GM23338 (cell line): ENCODE measurements around the gene CDKAL1. TPM values are rescaled to one million over a fixed set of nuclear protein-coding genes. Genes with fewer than 3 reads are reported as not detected.
A peak's percentile ranks its signal among the peaks of the same experiment; 100 is the strongest.

Experiments
- ATAC-seq: fragments of 200-7000 bp; cut with Tn5 transposase; 3 replicates; pipeline ENCODE4 v1.9.1; 2020
- DNase-seq: peaks from one replicate; pipeline ENCODE4 v3.0.0-alpha.2; 2015; ENCODE audit warnings: low spot score
- H2AFZ ChIP-seq: fragments of 200-600 bp; sonication (generic); 2 replicates; pipeline ENCODE4 v1.8.0; 2016; ENCODE audit warnings: antibody characterized with exemption, mild to moderate bottlenecking, moderate library complexity
- H3F3A ChIP-seq: fragments of 200-600 bp; sonication (generic); replicated peaks from 2 replicates; pipeline ENCODE4 v1.8.0; 2017; ENCODE audit warnings: antibody characterized with exemption, mixed run types, low read depth
- H3K27ac ChIP-seq: fragments of 200-600 bp; sonication (generic); 2 replicates; pipeline ENCODE4 v1.6.1; 2016; ENCODE audit warnings: low read depth
- H3K27me3 ChIP-seq: fragments of 200-600 bp; sonication (generic); 2 replicates; pipeline ENCODE4 v1.8.0; 2016; ENCODE audit warnings: mild to moderate bottlenecking, mixed run types, moderate library complexity; ENCODE audit not compliant: insufficient read depth
- H3K36me3 ChIP-seq: fragments of 200-600 bp; sonication (generic); 2 replicates; pipeline ENCODE4 v1.8.0; 2016; ENCODE audit warnings: mild to moderate bottlenecking; ENCODE audit not compliant: insufficient read depth
- H3K4me1 ChIP-seq: fragments of 200-600 bp; sonication (generic); 2 replicates; pipeline ENCODE4 v1.8.0; 2016; ENCODE audit warnings: mild to moderate bottlenecking, moderate library complexity; ENCODE audit not compliant: insufficient read depth
- H3K4me2 ChIP-seq: fragments of 200-600 bp; sonication (generic); 2 replicates; pipeline ENCODE4 v1.7.1; 2017; ENCODE audit warnings: mixed run types
- H3K4me3 ChIP-seq: fragments of 200-600 bp; sonication (generic); 2 replicates; pipeline ENCODE4 v1.6.1; 2016; ENCODE audit warnings: mixed run types
- H3K79me2 ChIP-seq: fragments of 200-600 bp; sonication (generic); replicated peaks from 2 replicates; pipeline ENCODE4 v1.8.0; 2017; ENCODE audit warnings: mild to moderate bottlenecking; ENCODE audit not compliant: insufficient read depth
- H3K9me2 ChIP-seq: fragments of 200-600 bp; sonication (generic); 2 replicates; pipeline ENCODE4 v1.8.0; 2017; ENCODE audit not compliant: insufficient read depth
- H4K20me1 ChIP-seq: fragments of 200-600 bp; sonication (generic); replicated peaks from 2 replicates; pipeline ENCODE4 v1.8.0; 2017; ENCODE audit warnings: mild to moderate bottlenecking; ENCODE audit not compliant: insufficient read depth
- H3K27ac Mint-ChIP-seq: 2 replicates; pipeline ENCODE4 v1.8.0; 2020; ENCODE audit warnings: inconsistent platforms, mild to moderate bottlenecking, moderate library complexity, mixed read lengths
- H3K27me3 Mint-ChIP-seq: 3 replicates; pipeline ENCODE4 v1.8.0; 2022; ENCODE audit warnings: low read depth, mild to moderate bottlenecking, moderate library complexity, mixed read lengths, inconsistent platforms; ENCODE audit not compliant: insufficient read depth, poor library complexity
- H3K36me3 Mint-ChIP-seq: 3 replicates; pipeline ENCODE4 v1.8.0; 2021; ENCODE audit warnings: low read depth, mild to moderate bottlenecking, inconsistent platforms, moderate library complexity, mixed read lengths
- H3K4me1 Mint-ChIP-seq: 3 replicates; pipeline ENCODE4 v1.8.0; 2020; ENCODE audit warnings: mild to moderate bottlenecking, inconsistent platforms, mixed read lengths
- H3K4me3 Mint-ChIP-seq: 3 replicates; pipeline ENCODE4 v1.8.0; 2021; ENCODE audit warnings: moderate library complexity, mild to moderate bottlenecking, inconsistent platforms, mixed read lengths
- H3K9me3 Mint-ChIP-seq: 3 replicates; pipeline ENCODE4 v1.8.0; 2020; ENCODE audit warnings: moderate library complexity, mild to moderate bottlenecking, inconsistent platforms, mixed read lengths
- CREB1 ChIP-seq: fragments of 250-450 bp; sonication (Bioruptor Pico); IDR thresholded peaks from 2 replicates; pipeline ENCODE4 v1.5.0; 2020; ENCODE audit warnings: low read depth, mild to moderate bottlenecking, moderate library complexity
- ETS1 ChIP-seq: IDR thresholded peaks from 2 replicates; pipeline ENCODE4 v1.6.1; 2016; ENCODE audit warnings: antibody characterized with exemption
- EZH2 ChIP-seq: fragments of 200-600 bp; sonication (generic); IDR thresholded peaks from one replicate; pipeline ENCODE4 v1.8.0; 2017; ENCODE audit warnings: antibody characterized with exemption, mild to moderate bottlenecking, low read depth; ENCODE audit not compliant: unreplicated experiment
- EZH2phosphoT487 ChIP-seq: fragments of 200-600 bp; sonication (generic); IDR thresholded peaks from one replicate; pipeline ENCODE4 v1.8.1; 2018; ENCODE audit warnings: antibody characterized with exemption; ENCODE audit not compliant: unreplicated experiment
- JUNB ChIP-seq: IDR thresholded peaks from one replicate; pipeline ENCODE4 v1.6.1; 2016; ENCODE audit warnings: antibody characterized with exemption; ENCODE audit not compliant: unreplicated experiment
- NANOG ChIP-seq: IDR thresholded peaks from 2 replicates; pipeline ENCODE4 v1.6.1; 2016; ENCODE audit warnings: antibody characterized with exemption, borderline replicate concordance
- POLR2AphosphoS5 ChIP-seq: IDR thresholded peaks from 2 replicates; pipeline ENCODE4 v1.6.1; 2016; ENCODE audit warnings: antibody characterized with exemption, low read depth
- STAT1 ChIP-seq: IDR thresholded peaks from one replicate; pipeline ENCODE4 v1.6.1; 2016; ENCODE audit warnings: antibody characterized with exemption; ENCODE audit not compliant: unreplicated experiment
- ZNF114 ChIP-seq: fragments of 250-450 bp; sonication (Bioruptor Pico); IDR thresholded peaks from 2 replicates; pipeline ENCODE4 v1.5.0; 2020; ENCODE audit warnings: mild to moderate bottlenecking, moderate library complexity
- ZNF331 ChIP-seq: fragments of 250-450 bp; sonication (Bioruptor Pico); IDR thresholded peaks from 2 replicates; pipeline ENCODE4 v1.5.0; 2020; ENCODE audit warnings: low read depth, mild to moderate bottlenecking, moderate library complexity
- ZNF462 ChIP-seq: fragments of 250-450 bp; sonication (Bioruptor Pico); IDR thresholded peaks from 2 replicates; pipeline ENCODE4 v1.5.0; 2020; ENCODE audit warnings: mild to moderate bottlenecking, moderate library complexity
- polyA plus RNA-seq: library from polyadenylated mRNA; unstranded; fragments of >200 nt; fragmentation: Nextera tagmentation; extraction: Ambion mirVana; gene quantifications from 2 replicates; pipeline ENCODE4 v1.2.1, GENCODE V29; 2016
- total RNA-seq: library from RNA; depleted of rRNA; stranded (reverse); fragments of >200 nt; shearing (Covaris generic); gene quantifications from 2 replicates; pipeline ENCODE4 v1.2.3, GENCODE V29; 2014
- TF ChIP-seq, protein P1 (sequence below), 2 experiments: fragments of 200-600 bp in 1 of 2; sonication (generic) in 1 of 2; conservative IDR thresholded peaks; 2 replicates each; pipeline versions ENCODE4 v1.5.1 to v1.6.1; 2016 to 2017; ENCODE audit warnings: antibody characterized with exemption in 2 of 2, low read depth in 2 of 2, mild to moderate bottlenecking in 2 of 2, moderate library complexity in 1 of 2
- TF ChIP-seq, protein P2 (sequence below): IDR thresholded peaks from one replicate; pipeline ENCODE4 v1.6.1; 2018; ENCODE audit warnings: antibody characterized with exemption; ENCODE audit not compliant: unreplicated experiment

Gene CDKAL1
- total and polyA plus RNA-seq, 2 experiments from 2014 or later, result 17.8 to 35.0 TPM

- Mint-ChIP-seq H3K27ac (peak overlapping the region; percentile 93), H3K9me3 (peaks cover 8% of the 10 kb centered on the region; the same call in 2 of the 3 replicates), H3K4me1 (peaks cover 37% of the 10 kb centered on the region), H3K27me3 (peaks cover 2% of the 10 kb centered on the region), H3K4me3 (peak overlapping the region; percentile 16; the same call in 1 of the 3 replicates), H3K36me3 (peaks cover 15% of the 10 kb centered on the region; the same call in 2 of the 3 replicates)
- Histone ChIP-seq H3K4me3 (no peak overlapping the region), H3K36me3 (peaks cover 4% of the 10 kb centered on the region; the same call in 1 of the 2 replicates), H3K27ac (peak overlapping the region; percentile 88), H4K20me1 (no peaks in the 10 kb centered on the region), H2AFZ (no peak overlapping the region), H3K27me3 (no peaks in the 10 kb centered on the region), H3K4me1 (peaks cover 21% of the 10 kb centered on the region; the same call in 1 of the 2 replicates), H3K79me2 (no peaks in the 10 kb centered on the region), H3K4me2 (peak overlapping the region; percentile 22), H3F3A (no peaks in the 10 kb centered on the region), H3K9me2 (no peaks in the 10 kb centered on the region)
- TF ChIP-seq EZH2 (no peak), ZNF331 (CRISPR knock-in tag) (no peak), EZH2phosphoT487 (no peak), ZNF114 (CRISPR knock-in tag) (no peak), NANOG (no peak), POLR2AphosphoS5 (no peak), JUNB (no peak), ETS1 (no peak), CREB1 (CRISPR knock-in tag) (no peak), ZNF462 (CRISPR knock-in tag) (no peak), STAT1 (no peak)
- TF ChIP-seq, protein P1, sequence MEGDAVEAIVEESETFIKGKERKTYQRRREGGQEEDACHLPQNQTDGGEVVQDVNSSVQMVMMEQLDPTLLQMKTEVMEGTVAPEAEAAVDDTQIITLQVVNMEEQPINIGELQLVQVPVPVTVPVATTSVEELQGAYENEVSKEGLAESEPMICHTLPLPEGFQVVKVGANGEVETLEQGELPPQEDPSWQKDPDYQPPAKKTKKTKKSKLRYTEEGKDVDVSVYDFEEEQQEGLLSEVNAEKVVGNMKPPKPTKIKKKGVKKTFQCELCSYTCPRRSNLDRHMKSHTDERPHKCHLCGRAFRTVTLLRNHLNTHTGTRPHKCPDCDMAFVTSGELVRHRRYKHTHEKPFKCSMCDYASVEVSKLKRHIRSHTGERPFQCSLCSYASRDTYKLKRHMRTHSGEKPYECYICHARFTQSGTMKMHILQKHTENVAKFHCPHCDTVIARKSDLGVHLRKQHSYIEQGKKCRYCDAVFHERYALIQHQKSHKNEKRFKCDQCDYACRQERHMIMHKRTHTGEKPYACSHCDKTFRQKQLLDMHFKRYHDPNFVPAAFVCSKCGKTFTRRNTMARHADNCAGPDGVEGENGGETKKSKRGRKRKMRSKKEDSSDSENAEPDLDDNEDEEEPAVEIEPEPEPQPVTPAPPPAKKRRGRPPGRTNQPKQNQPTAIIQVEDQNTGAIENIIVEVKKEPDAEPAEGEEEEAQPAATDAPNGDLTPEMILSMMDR (conservative IDR thresholded peaks at IDR 0.05; ENCODE audit: low read depth in 2 of 2), result no peak
- TF ChIP-seq, protein P2, sequence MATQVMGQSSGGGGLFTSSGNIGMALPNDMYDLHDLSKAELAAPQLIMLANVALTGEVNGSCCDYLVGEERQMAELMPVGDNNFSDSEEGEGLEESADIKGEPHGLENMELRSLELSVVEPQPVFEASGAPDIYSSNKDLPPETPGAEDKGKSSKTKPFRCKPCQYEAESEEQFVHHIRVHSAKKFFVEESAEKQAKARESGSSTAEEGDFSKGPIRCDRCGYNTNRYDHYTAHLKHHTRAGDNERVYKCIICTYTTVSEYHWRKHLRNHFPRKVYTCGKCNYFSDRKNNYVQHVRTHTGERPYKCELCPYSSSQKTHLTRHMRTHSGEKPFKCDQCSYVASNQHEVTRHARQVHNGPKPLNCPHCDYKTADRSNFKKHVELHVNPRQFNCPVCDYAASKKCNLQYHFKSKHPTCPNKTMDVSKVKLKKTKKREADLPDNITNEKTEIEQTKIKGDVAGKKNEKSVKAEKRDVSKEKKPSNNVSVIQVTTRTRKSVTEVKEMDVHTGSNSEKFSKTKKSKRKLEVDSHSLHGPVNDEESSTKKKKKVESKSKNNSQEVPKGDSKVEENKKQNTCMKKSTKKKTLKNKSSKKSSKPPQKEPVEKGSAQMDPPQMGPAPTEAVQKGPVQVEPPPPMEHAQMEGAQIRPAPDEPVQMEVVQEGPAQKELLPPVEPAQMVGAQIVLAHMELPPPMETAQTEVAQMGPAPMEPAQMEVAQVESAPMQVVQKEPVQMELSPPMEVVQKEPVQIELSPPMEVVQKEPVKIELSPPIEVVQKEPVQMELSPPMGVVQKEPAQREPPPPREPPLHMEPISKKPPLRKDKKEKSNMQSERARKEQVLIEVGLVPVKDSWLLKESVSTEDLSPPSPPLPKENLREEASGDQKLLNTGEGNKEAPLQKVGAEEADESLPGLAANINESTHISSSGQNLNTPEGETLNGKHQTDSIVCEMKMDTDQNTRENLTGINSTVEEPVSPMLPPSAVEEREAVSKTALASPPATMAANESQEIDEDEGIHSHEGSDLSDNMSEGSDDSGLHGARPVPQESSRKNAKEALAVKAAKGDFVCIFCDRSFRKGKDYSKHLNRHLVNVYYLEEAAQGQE, result no peak
- DNase-seq, result peak; percentile 96
- peak; percentile 92 for ATAC-seq
These were observed 277.0 kb downstream of the CDKAL1 start for GRCh38 chr6:20811109-20811761.
